Common myeloid progenitor, CD34-positive (primary cell): Measurements from ENCODE around the gene HSPA8.

Experiments used
- CTCF ChIA-PET: fragments of 350-600 bp; sonication (Branson Sonifier 250); formaldehyde crosslinking; loops from one replicate; lab custom pipeline; 2021; ENCODE audit warnings: antibody characterized with exemption; lab: Charles Lee
- POLR2A ChIA-PET: fragments of 350-600 bp; sonication (Branson Sonifier 250); formaldehyde crosslinking; loops from one replicate; lab custom pipeline; 2021; ENCODE audit warnings: antibody characterized with exemption; lab: Charles Lee
- DNase-seq, 3 donors: peaks; one replicate each; pipeline versions ENCODE4 v3.0.0 to v3.0.0-alpha.2; 2013
- H3K27ac ChIP-seq, 2 experiments: 1 replicate in 1 of 2; 2 replicates in 1 of 2; pipeline ENCODE4 v1.7.0; 2013; ENCODE audit warnings: inconsistent platforms in 2 of 2, low read length in 2 of 2, mild to moderate bottlenecking in 2 of 2, low read depth in 1 of 2, moderate library complexity in 1 of 2; ENCODE audit not compliant: severe bottlenecking in 2 of 2, insufficient read depth in 1 of 2, poor library complexity in 1 of 2
- H3K27me3 ChIP-seq, 5 experiments: replicated peaks in 2 of 5; 1 replicate in 3 of 5; 2 replicates in 2 of 5; pipeline versions ENCODE4 v1.6.1 to v1.7.0; 2013; ENCODE audit warnings: low read length in 4 of 5, mild to moderate bottlenecking in 2 of 5, moderate library complexity in 2 of 5, inconsistent platforms in 1 of 5; ENCODE audit not compliant: insufficient read depth in 5 of 5, control insufficient read depth in 4 of 5
- H3K36me3 ChIP-seq, 4 experiments: 1 replicate in 2 of 4; 2 replicates in 2 of 4; pipeline versions ENCODE4 v1.6.1 to v1.7.0; 2013; ENCODE audit warnings: low read length in 3 of 4, control low read depth in 1 of 4, mild to moderate bottlenecking in 1 of 4; ENCODE audit not compliant: control insufficient read depth in 4 of 4, insufficient read depth in 4 of 4
- H3K4me1 ChIP-seq, 4 experiments: 1 replicate in 3 of 4; 2 replicates in 1 of 4; pipeline versions ENCODE4 v1.6.1 to v1.7.1; 2013; ENCODE audit warnings: low read length in 3 of 4, mild to moderate bottlenecking in 3 of 4, control low read depth in 1 of 4, inconsistent platforms in 1 of 4, moderate library complexity in 1 of 4; ENCODE audit not compliant: control insufficient read depth in 4 of 4, insufficient read depth in 4 of 4; ENCODE audit errors: control extremely low read depth in 1 of 4
- H3K4me3 ChIP-seq, 7 experiments: 1 replicate in 4 of 7; 2 replicates in 3 of 7; pipeline versions ENCODE4 v1.5.1 to v1.7.0; 2013; ENCODE audit warnings: mild to moderate bottlenecking in 7 of 7, low read length in 6 of 7, moderate library complexity in 6 of 7, inconsistent platforms in 2 of 7, low read depth in 2 of 7, control low read depth in 1 of 7; ENCODE audit not compliant: insufficient read depth in 4 of 7, control insufficient read depth in 1 of 7; ENCODE audit errors: extremely low read depth in 1 of 7
- H3K9me3 ChIP-seq, 5 experiments: 1 replicate in 4 of 5; 2 replicates in 1 of 5; pipeline versions ENCODE4 v1.6.1 to v1.7.1; 2013; ENCODE audit warnings: low read length in 4 of 5, mild to moderate bottlenecking in 2 of 5, inconsistent platforms in 1 of 5, low read depth in 1 of 5, moderate library complexity in 1 of 5; ENCODE audit not compliant: control insufficient read depth in 4 of 5, insufficient read depth in 2 of 5; ENCODE audit errors: control extremely low read depth in 1 of 5
- WGBS: methylation state at CpG from one replicate; pipeline ENCODE4 v1.1.5; 2013; ENCODE audit not compliant: insufficient coverage; 5-methylcytosine and 5-hydroxymethylcytosine counted together

Gene HSPA8

GRCh38 chr11:123086305-123086704 lies 24.4 kb upstream of the HSPA8 start:
- Histone ChIP-seq H3K9me3 (no peaks in the 10 kb centered on the region), H3K4me3 (no peak overlapping the region), H3K27ac (no peak overlapping the region), H3K36me3 (no peaks in the 10 kb centered on the region), H3K4me1 (no peaks in the 10 kb centered on the region), H3K27me3 (no peaks in the 10 kb centered on the region)
- DNase-seq: no peak
- 100% methylated on average over 1 of the region's 1 CpG for WGBS
- POLR2A ChIA-PET: interaction anchor here (1.0 kb wide), 1 partner anchor 22 kb away, joined by 4 read pairs; no protein-coding TSS in a partner anchor
- CTCF ChIA-PET: interaction anchor here (0.8 to 1.6 kb wide), 3 partner anchors 17 to 160 kb away, joined by 3 read pairs; no protein-coding TSS in a partner anchor

DNA sequence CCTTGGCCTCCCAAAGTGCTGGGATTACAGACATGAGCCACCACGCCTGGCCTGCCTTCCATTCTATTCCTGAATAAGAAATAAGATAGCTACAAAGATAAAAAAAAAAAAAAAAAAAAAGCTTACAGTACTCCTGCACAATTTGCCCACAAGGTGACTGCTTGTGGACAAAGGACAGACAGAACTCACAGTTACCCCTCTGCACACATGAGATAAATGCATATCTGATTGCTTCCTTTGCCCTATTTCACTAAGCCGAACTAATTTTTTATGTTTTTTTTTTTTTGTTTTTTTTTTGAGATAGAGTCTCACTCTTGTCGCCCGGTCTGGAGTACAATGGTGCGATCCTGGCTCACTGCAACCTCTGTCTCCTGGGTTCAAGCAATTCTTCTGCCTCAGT lies 23.6 kb upstream of the HSPA8 start:
- no peaks in the 10 kb centered on the region for H3K36me3 ChIP-seq
- ChIA-PET POLR2A (interaction anchor here (1.0 kb wide), 1 partner anchor 23 kb away, joined by 4 read pairs; no protein-coding TSS in a partner anchor), CTCF (interaction anchor here (0.7 to 1.6 kb wide), 2 partner anchors 16 to 17 kb away, joined by 3 read pairs; no protein-coding TSS in a partner anchor)
- H3K4me1 ChIP-seq: no peaks in the 10 kb centered on the region
- no peak overlapping the region for H3K4me3 ChIP-seq
- WGBS: 93% methylated on average over 3 of the region's 5 CpGs
- H3K27ac ChIP-seq: no peak overlapping the region
- peak in 1 of 3 donors; percentile 11 for DNase-seq
- H3K9me3 ChIP-seq: no peaks in the 10 kb centered on the region
- H3K27me3 ChIP-seq: no peaks in the 10 kb centered on the region

DNA sequence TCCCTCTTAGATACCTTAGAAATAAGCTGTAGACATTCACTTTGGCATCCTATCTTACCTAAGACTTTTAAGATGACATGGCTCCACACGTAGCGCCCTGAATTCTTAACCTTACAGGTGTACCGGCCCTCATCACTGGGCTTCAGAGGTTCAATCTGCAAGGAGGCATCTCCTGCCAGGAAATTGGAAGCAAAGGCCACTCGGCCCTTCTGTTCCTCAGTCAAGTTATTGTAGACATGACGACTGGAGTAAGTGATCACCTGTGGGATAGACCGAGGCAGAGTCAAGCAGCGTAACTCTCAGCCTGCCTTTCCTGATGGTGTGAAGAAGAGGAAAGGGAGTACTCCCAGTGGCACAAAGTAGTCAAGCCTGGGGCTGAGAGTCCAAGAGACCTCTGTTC lies 22.5 kb upstream of the HSPA8 start:
- H3K4me1 ChIP-seq: no peaks in the 10 kb centered on the region

GRCh38 chr11:123083623-123084029 lies 21.7 kb upstream of the HSPA8 start:
- Histone ChIP-seq H3K9me3 (no peaks in the 10 kb centered on the region), H3K4me1 (no peaks in the 10 kb centered on the region), H3K27me3 (no peaks in the 10 kb centered on the region), H3K27ac (peak overlapping the region in 1 of 2 experiments; percentile 49), H3K4me3 (no peak overlapping the region), H3K36me3 (no peaks in the 10 kb centered on the region)
- ChIA-PET POLR2A (no interaction called here), CTCF (interaction anchor here (1.3 to 1.6 kb wide), 2 partner anchors 10 to 28 kb away, joined by 4 to 5 read pairs; no protein-coding TSS in a partner anchor)
- 100% methylated on average over 1 of the region's 4 CpGs for WGBS
- DNase-seq: peak; percentile 38 to 83 (median 79)

More for the DNA sequence above, 22.5 kb upstream of the HSPA8 start:
- no peak overlapping the region for H3K4me3 ChIP-seq
- H3K27me3 ChIP-seq: no peaks in the 10 kb centered on the region
- no peak overlapping the region for H3K27ac ChIP-seq
- WGBS: 96% methylated on average over 7 of the region's 7 CpGs
- no peaks in the 10 kb centered on the region for H3K36me3 ChIP-seq
- CTCF ChIA-PET: interaction anchor here (1.3 to 1.6 kb wide), 2 partner anchors 10 to 29 kb away, joined by 4 to 5 read pairs; no protein-coding TSS in a partner anchor
- no peak for DNase-seq
- no peaks in the 10 kb centered on the region for H3K9me3 ChIP-seq
- POLR2A ChIA-PET: no interaction called here

DNA sequence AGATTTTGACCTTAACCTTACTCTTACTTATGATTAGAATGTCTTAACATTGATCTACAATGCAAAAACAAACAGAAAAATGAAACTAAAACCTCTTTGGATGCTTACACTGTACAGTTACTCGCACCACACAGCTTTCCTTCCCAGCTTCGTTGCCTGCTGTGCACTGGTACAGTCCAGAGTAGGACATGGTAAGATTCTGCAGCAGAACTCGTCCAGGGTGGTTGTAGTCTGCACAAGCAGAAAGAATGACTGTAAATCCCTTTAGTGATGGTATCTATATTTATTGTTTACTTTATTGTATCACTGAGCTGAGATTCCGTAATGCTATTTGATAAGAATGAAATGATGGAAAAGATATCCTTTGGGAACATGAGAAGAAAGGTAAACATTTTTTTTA lies 21.0 kb upstream of the HSPA8 start:
- POLR2A ChIA-PET: no interaction called here
- Histone ChIP-seq H3K36me3 (no peaks in the 10 kb centered on the region), H3K27ac (no peak overlapping the region), H3K4me3 (no peak overlapping the region), H3K27me3 (no peaks in the 10 kb centered on the region), H3K4me1 (no peaks in the 10 kb centered on the region), H3K9me3 (no peaks in the 10 kb centered on the region)
- CTCF ChIA-PET: no interaction called here
- 100% methylated on average over 2 of the region's 4 CpGs for WGBS
- DNase-seq: no peak

DNA sequence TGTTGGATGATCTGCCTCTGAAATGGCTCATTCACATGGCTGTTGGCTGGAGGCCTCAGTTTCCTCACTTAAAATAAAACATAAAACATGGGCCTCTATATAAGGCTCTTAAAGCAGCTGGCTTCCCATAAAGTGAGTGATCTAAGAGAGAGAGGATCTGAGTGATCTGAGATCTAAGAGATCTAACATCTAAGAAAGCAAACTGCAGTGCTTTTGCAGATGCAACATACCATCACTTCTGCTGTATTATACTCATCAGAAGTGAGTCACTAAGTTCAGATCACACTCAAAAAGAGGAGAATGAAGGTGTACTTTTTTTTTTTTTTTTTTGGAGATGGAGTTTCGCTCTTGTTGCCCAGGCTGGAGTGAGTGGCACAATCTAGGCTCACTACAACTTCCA lies 18.1 kb upstream of the HSPA8 start:
- Histone ChIP-seq H3K4me3 (no peak overlapping the region), H3K27ac (no peak overlapping the region), H3K4me1 (no peaks in the 10 kb centered on the region), H3K36me3 (no peaks in the 10 kb centered on the region), H3K9me3 (no peaks in the 10 kb centered on the region), H3K27me3 (no peaks in the 10 kb centered on the region)
- CTCF ChIA-PET: interaction anchor here (2.7 kb wide), 1 partner anchor 10 kb away, joined by 6 read pairs; no protein-coding TSS in a partner anchor
- DNase-seq: no peak
- no CpG with 5 or more reads among the region's 1 CpG for WGBS
- POLR2A ChIA-PET: no interaction called here

DNA sequence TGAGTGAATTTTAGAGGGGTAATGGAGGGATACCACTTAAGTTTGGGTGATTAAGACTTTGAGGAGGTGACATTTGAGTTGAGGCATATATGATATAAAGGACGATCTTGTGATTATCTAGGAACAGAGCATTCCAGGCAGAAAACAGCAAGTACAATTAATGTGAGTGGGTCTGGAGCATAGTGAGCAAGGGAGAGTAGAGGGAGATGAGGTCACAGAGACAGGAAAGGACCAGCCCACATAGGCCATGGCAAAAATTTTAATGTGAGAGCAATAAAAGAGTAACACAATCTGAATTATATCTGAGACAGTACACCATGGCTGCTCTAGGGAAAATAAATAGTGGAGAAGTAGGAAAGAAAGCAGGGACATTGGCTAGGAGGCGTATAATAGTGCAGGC lies 14.5 kb upstream of the HSPA8 start:
- 92% methylated on average over 2 of the region's 2 CpGs for WGBS
- DNase-seq: no peak
- CTCF ChIA-PET: no interaction called here
- no peak overlapping the region for H3K4me3 ChIP-seq
- H3K9me3 ChIP-seq: no peaks in the 10 kb centered on the region
- no peaks in the 10 kb centered on the region for H3K27me3 ChIP-seq
- H3K4me1 ChIP-seq: no peaks in the 10 kb centered on the region
- H3K36me3 ChIP-seq: no peaks in the 10 kb centered on the region
- H3K27ac ChIP-seq: no peak overlapping the region
- POLR2A ChIA-PET: no interaction called here
